ENCODE data around the gene GPR68. TPM values are rescaled to one million over a fixed set of nuclear protein-coding genes. Genes with fewer than 3 reads are reported as not detected.
"Not testable (repeated sequence)": the region's sequence is repeated elsewhere in the genome, so short reads cannot be mapped to it uniquely, and the experiment has no call there.

Gene GPR68
- total and polyA plus RNA-seq, 5 experiments from 2014 or later, result 0.15 to 7.9 (median 0.73) TPM

DNA sequence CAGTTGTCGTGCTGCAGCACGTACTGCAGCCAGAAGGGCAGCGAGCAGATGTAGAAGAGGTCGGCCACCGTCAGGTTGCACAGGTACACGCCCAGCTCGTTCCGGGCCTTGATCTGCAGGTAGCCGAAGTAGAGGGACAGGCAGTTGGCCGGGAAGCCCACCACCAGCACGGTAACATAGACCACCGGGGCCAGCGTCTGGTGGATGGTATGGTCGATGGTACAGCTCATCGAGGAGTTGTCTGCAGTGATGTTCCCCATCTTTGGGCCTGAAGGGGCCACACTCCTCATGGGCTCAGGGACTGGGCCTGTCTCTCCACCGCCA is 9.8 kb downstream of the GPR68 start:
- no peak for DNase-seq
- no peak overlapping the region for H3K4me3 Mint-ChIP-seq
- H3K4me1 Mint-ChIP-seq, result peaks cover 23 to 71% (median 57%) of the 10 kb centered on the region in 4 donors
- POLR2A ChIA-PET, result interaction anchor here (1.1 to 2.2 kb wide), 2 partner anchors 9 to 10 kb away, joined by 5 to 6 read pairs; no protein-coding TSS in a partner anchor
- H3K36me3 Mint-ChIP-seq, result peaks cover 0 to 10% (median 0%) of the 10 kb centered on the region in 3 donors
- peak overlapping the region in 1 of 10 donors; percentile 71 for H3K27ac Mint-ChIP-seq
- H3K27me3 Mint-ChIP-seq, result no peaks in the 10 kb centered on the region
- no peak for ATAC-seq
- H3K9me3 Mint-ChIP-seq, result peaks cover 0 to 9% (median 0%) of the 10 kb centered on the region in 9 donors

DNA sequence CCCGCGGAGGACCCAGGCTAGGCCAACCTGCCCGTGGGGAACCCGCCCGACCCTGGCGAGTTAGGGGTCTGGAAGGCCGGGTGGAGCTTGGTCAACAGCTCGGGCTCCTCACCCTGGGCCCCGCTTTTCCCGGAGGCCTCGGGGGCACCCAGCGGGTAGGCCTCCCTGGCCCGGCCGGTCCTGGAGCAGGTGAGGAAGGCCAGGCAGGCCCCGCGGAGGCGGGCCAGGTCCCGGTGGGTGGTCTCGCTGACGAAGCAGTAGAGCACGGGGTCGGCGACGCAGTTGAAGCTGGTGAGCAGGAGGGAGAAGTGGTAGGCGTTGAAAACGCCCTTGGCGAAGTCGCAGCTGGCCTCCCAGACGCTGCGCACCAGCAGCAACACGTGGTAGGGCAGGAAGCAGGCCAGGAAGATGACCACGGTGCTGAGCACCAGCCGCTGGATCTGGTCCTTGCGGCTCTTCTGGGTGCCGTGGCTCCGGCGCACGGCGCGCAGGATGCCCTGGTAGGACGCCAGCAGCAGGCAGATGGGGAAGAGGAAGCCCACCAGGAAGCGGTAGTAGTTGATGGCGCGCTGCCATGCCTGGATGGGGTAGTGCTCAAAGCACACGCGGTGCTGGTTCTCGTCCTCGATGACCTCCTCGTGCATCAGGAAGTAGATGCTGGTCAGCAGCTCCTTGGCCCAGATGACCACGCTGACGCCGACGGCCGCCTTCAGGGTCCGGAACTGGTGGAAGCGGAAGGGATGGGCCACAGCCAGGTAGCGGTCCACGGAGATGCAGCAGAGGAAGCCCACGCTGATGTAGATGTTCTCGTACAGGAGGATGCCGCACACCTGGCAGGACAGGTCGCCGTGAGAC is 10.3 kb downstream of the GPR68 start:
- Mint-ChIP-seq H3K4me3 (no peak overlapping the region), H3K4me1 (peaks cover 26 to 71% (median 60%) of the 10 kb centered on the region in 4 donors), H3K27me3 (no peaks in the 10 kb centered on the region), H3K9me3 (peaks cover 0 to 9% (median 0%) of the 10 kb centered on the region in 9 donors), H3K27ac (peak overlapping the region in 1 of 10 donors; percentile 71), H3K36me3 (peaks cover 0 to 10% (median 0%) of the 10 kb centered on the region in 3 donors)
- DNase-seq (peak in 1 of 10 donors; percentile 47), ATAC-seq (no peak)
- POLR2A ChIA-PET, result interaction anchor here (1.1 to 2.2 kb wide), 2 partner anchors 10 to 11 kb away, joined by 5 to 6 read pairs; no protein-coding TSS in a partner anchor

GRCh38 chr14:91232603-91233002 is 11.9 kb downstream of the GPR68 start:
- DNase-seq (peak in 1 of 10 donors; percentile 23), ATAC-seq (no peak)
- Mint-ChIP-seq H3K36me3 (peaks cover 0 to 10% (median 0%) of the 10 kb centered on the region in 3 donors), H3K4me3 (peak overlapping the region in 4 of 10 donors; percentile 6 to 30 (median 15)), H3K27ac (peak overlapping the region in 3 of 10 donors; percentile 45 to 89 (median 88)), H3K9me3 (peaks cover 0 to 9% (median 0%) of the 10 kb centered on the region in 9 donors), H3K4me1 (peaks cover 35 to 72% (median 64%) of the 10 kb centered on the region in 4 donors), H3K27me3 (no peaks in the 10 kb centered on the region)
- POLR2A ChIA-PET, result interaction anchor here (2.2 kb wide), 1 partner anchor 11 kb away, joined by 6 read pairs; no protein-coding TSS in a partner anchor

- peak overlapping the region in 8 of 10 donors; percentile 6 to 74 (median 42) for H3K4me3 Mint-ChIP-seq
- no peak for ATAC-seq
- peaks cover 35 to 75% (median 69%) of the 10 kb centered on the region in 4 donors for H3K4me1 Mint-ChIP-seq
- H3K27me3 Mint-ChIP-seq, result no peaks in the 10 kb centered on the region
- peaks cover 0 to 10% (median 0%) of the 10 kb centered on the region in 3 donors for H3K36me3 Mint-ChIP-seq
- POLR2A ChIA-PET, result no interaction called here
- peak overlapping the region in 6 of 10 donors; percentile 19 to 89 (median 73) for H3K27ac Mint-ChIP-seq
- peak in 1 of 10 donors; percentile 13 for DNase-seq
- H3K9me3 Mint-ChIP-seq, result peaks cover 0 to 9% (median 0%) of the 10 kb centered on the region in 9 donors
Measured at GRCh38 chr14:91232052-91232451, 12.5 kb downstream of the GPR68 start.

- H3K27me3 Mint-ChIP-seq, result no peaks in the 10 kb centered on the region
- peaks cover 0 to 9% (median 0%) of the 10 kb centered on the region in 9 donors for H3K9me3 Mint-ChIP-seq
- no peak for DNase-seq
- no peak for ATAC-seq
- H3K4me3 Mint-ChIP-seq, result peak overlapping the region in 9 of 10 donors; percentile 28 to 74 (median 45)
- peaks cover 41 to 81% (median 75%) of the 10 kb centered on the region in 4 donors for H3K4me1 Mint-ChIP-seq
- peaks cover 0 to 10% (median 0%) of the 10 kb centered on the region in 3 donors for H3K36me3 Mint-ChIP-seq
- POLR2A ChIA-PET, result no interaction called here
- peak overlapping the region in 6 of 10 donors; percentile 19 to 93 (median 60) for H3K27ac Mint-ChIP-seq
Measured at GRCh38 chr14:91231446-91231845, 13.1 kb downstream of the GPR68 start.

DNA sequence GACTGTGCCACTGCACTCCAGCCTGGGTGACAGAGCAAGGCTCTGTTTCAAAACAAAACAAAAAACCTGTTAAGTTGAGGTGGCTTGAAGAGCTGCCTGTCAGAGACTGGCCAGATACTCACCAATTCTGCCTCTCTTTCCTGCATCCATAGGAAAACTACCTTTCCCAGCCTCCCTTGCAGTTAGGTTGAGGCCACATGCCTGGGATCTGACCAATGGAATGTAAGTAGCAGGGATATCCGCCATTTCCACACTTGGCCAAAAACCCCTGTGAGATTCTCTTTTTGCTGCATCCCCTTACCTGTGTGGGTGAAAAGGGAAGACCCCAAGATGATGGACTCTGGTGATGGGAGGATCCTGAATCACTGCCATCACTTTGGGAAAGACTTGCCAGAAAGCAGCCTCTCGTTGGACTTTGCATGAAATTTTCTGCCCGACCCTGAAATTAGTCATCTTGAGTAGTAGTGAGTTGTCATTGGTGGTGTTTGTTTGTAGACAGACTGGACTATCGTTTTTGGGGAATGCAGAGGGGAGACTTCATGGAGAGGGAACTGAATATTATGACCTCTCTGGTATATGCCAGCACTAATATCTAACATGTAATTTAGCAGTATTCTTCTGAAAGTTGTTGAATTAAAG is 14.0 kb downstream of the GPR68 start:
- no peak for DNase-seq
- POLR2A ChIA-PET, result interaction anchor here (1.2 to 5.0 kb wide), 5 partner anchors 9 to 37 kb away, joined by 5 to 86 read pairs (median 10); partner anchors contain the start of gene GPR68
- peaks cover 46 to 88% (median 82%) of the 10 kb centered on the region in 4 donors for H3K4me1 Mint-ChIP-seq
- H3K4me3 Mint-ChIP-seq, result peak overlapping the region; percentile 52 to 86 (median 82)
- ATAC-seq, result no peak
- no peaks in the 10 kb centered on the region for H3K27me3 Mint-ChIP-seq
- H3K27ac Mint-ChIP-seq, result peak overlapping the region; percentile 49 to 95 (median 89)
- H3K36me3 Mint-ChIP-seq, result peaks cover 0 to 10% (median 0%) of the 10 kb centered on the region in 3 donors
- H3K9me3 Mint-ChIP-seq, result peaks cover 0 to 9% (median 0%) of the 10 kb centered on the region in 9 donors

DNA sequence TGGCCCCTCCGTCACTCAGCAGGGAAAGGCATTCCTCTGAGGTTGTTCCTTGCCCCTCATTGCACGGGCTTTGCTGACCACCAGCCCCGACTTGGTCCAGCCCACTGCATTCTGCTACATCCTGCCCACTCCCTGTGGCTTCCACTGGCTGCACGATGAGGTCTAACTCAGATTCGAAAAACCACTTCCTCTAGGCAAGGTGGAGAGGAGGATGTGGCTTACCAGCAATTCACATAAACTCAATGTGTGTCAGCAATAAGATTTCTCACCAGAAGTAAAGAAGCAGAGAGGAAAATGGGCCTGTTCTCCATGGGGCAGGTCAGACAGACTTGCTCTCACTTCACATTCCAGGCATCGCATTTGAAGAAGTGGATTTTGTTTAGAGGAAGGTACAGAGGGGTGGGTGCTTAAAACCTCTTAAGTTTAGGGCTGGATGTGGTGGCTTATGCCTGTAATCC is 14.7 kb downstream of the GPR68 start:
- Mint-ChIP-seq H3K4me3 (peak overlapping the region; percentile 52 to 86 (median 82)), H3K36me3 (peaks cover 0 to 13% (median 6%) of the 10 kb centered on the region in 3 donors), H3K4me1 (peaks cover 46 to 92% (median 86%) of the 10 kb centered on the region in 4 donors), H3K27me3 (no peaks in the 10 kb centered on the region), H3K27ac (peak overlapping the region; percentile 49 to 95 (median 89)), H3K9me3 (peaks cover 0 to 9% (median 0%) of the 10 kb centered on the region in 9 donors)
- DNase-seq (peak in 9 of 10 donors; percentile 39 to 87 (median 68)), ATAC-seq (peak; percentile 67 to 77)
- POLR2A ChIA-PET, result interaction anchor here (0.8 to 5.0 kb wide), 11 partner anchors 10 to 188 kb away, joined by 3 to 86 read pairs (median 5); partner anchors contain the start of genes CCDC88C and GPR68

DNA sequence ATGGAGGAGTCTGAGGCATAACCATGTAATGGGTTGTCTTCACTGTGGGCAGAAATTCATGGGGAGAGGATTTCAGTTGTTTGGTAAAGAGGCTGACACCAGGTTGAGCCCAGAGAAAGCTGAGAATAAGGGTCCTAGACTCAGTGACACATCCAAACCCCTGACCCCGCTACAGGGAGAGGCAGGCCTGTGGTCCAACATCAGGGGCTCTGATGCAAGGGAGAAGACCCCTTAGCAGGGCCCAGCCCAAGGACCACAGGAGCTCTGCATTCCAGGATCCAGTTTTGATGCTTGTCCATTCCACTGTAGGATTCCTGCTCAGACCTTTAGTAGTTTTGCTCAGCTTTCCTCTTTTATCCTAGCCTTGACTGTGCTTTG is 15.5 kb downstream of the GPR68 start:
- ATAC-seq (no peak), DNase-seq (peak in 1 of 10 donors; percentile 22)
- H3K36me3 Mint-ChIP-seq, result peaks cover 0 to 14% (median 6%) of the 10 kb centered on the region in 3 donors
- no peaks in the 10 kb centered on the region for H3K27me3 Mint-ChIP-seq
- H3K4me3 Mint-ChIP-seq, result peak overlapping the region; percentile 23 to 86 (median 82)
- H3K4me1 Mint-ChIP-seq, result peaks cover 38 to 90% (median 83%) of the 10 kb centered on the region in 4 donors
- POLR2A ChIA-PET, result interaction anchor here (0.7 to 5.0 kb wide), 14 partner anchors 10 to 189 kb away, joined by 3 to 86 read pairs (median 4); partner anchors contain the start of genes CCDC88C and GPR68
- peaks cover 0 to 9% (median 0%) of the 10 kb centered on the region in 9 donors for H3K9me3 Mint-ChIP-seq
- H3K27ac Mint-ChIP-seq, result peak overlapping the region; percentile 12 to 95 (median 83)

DNA sequence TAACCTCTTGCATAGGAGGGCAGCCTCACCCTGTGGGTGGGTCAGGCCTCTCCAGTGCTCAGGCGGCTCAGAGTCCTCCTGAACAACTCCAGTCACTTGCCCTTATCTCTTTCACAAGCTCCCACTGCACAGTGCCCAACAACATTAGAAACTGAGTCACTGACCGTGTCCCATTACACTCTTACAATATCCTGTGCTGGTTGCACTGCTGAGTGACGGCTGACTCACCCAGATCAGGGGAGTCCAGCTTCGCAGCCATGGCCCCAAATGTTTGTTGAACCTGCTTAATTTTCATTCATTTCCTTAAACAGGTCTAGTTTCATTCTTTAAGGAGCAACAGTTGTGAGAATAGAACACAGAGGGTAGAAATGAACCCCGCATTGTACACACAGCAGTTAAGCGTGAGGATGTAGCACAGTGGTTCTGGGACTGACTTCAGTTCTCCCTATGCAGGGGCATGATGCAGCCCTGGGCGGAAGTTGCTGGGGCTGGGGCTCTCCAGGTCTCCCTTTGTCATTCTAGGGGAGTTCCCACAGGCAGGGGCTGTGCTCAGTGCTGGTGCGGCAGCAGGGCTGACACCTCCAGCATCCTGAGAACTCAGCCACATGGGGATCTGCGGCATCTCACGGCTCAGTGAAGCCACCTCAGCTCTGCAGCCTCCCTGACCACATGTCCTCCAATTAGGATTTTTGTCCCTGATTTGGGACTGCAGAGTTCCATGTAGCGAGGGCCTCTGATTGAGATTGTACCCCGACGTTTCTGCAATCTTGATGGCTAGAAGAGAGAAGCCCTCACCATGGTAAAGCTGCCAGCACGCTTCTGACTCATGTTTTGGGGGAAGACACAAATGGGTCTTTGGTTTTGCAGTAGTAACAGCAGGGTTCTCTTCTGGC is 16.1 kb downstream of the GPR68 start:
- Mint-ChIP-seq H3K9me3 (peaks cover 0 to 9% (median 0%) of the 10 kb centered on the region in 9 donors), H3K36me3 (peaks cover 0 to 15% (median 10%) of the 10 kb centered on the region in 3 donors), H3K27ac (peak overlapping the region; percentile 4 to 95 (median 83)), H3K4me3 (peak overlapping the region; percentile 26 to 84 (median 69)), H3K4me1 (peaks cover 38 to 92% (median 85%) of the 10 kb centered on the region in 4 donors), H3K27me3 (no peaks in the 10 kb centered on the region)
- DNase-seq, result peak; percentile 48 to 78 (median 64)
- peak; percentile 78 to 87 for ATAC-seq
- POLR2A ChIA-PET, result interaction anchor here (0.7 to 5.0 kb wide), 16 partner anchors 9 to 190 kb away, joined by 3 to 86 read pairs (median 3); partner anchors contain the start of genes CCDC88C and GPR68

DNA sequence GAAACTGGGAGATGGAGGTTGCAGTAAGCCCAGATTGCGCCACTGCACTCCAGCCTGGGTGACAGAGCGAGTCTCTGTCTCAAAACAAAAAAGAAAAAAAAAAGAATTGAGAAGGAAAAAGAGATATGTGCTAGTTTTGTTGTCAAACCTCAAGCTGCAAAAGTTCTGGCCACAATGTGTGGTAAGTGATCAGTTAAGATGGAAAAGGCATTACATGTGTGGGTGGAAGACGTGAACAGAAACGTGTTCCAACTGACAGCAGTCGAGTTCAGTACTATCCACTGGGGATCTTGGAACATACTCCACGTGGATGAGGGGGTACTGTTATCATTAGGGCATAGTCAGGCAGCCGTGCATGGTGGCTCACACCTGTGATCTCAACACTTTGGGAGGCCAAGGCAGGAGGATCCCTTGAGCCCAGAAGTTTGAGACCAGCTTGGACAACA is 17.3 kb downstream of the GPR68 start:
- Mint-ChIP-seq H3K27me3 (no peaks in the 10 kb centered on the region), H3K4me3 (peak overlapping the region in 9 of 10 donors; percentile 13 to 84 (median 69)), H3K36me3 (peaks cover 0 to 17% (median 12%) of the 10 kb centered on the region in 3 donors), H3K27ac (peak overlapping the region in 8 of 10 donors; percentile 49 to 92 (median 70)), H3K4me1 (peaks cover 36 to 97% (median 84%) of the 10 kb centered on the region in 4 donors), H3K9me3 (peaks cover 0 to 9% (median 0%) of the 10 kb centered on the region in 9 donors)
- peak in 2 of 10 donors; percentile 3 to 26 for DNase-seq
- ATAC-seq, result no peak
- POLR2A ChIA-PET, result interaction anchor here (0.8 to 5.0 kb wide), 5 partner anchors 8 to 37 kb away, joined by 3 to 86 read pairs (median 4); partner anchors contain the start of gene GPR68

DNA sequence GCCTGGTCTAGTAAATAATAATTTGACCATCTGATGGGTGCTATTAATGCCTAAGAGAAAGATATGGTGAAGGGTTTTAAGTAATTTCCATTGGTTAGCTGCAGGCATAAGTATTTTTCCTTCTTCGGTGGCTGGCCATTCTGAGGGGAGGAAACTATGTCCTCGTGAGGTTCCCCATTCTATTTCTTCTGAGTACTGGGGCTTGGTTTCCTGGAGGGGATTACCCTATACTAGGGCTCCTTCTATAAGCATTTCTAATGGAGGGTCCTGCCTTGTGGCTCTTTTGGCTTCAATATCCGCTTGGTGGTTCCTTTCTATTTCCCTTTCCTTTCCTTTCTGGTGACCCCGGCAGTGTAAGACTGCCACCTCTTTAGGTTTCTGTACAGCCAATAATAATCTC is 18.1 kb downstream of the GPR68 start:
- not testable (repeated sequence) for H3K27me3 Mint-ChIP-seq, ATAC-seq, H3K9me3 Mint-ChIP-seq, DNase-seq
- Mint-ChIP-seq H3K4me3 (peak overlapping the region in 9 of 10 donors; percentile 20 to 84 (median 66)), H3K27ac (peak overlapping the region in 9 of 10 donors; percentile 16 to 92 (median 77)), H3K36me3 (peaks cover 0 to 21% (median 7%) of the 10 kb centered on the region in 3 donors), H3K4me1 (peaks cover 41 to 94% (median 82%) of the 10 kb centered on the region in 4 donors)
- POLR2A ChIA-PET, result interaction anchor here (5.0 kb wide), 1 partner anchor 18 kb away, joined by 86 read pairs; the partner anchor contains the start of gene GPR68
